T-cell (primary cell): Measurements from ENCODE around the gene ENPP3. TPM values are rescaled to one million over a fixed set of nuclear protein-coding genes. Genes with fewer than 3 reads are reported as not detected.

Experiments used
- ATAC-seq, 4 experiments: fragments of 200-7000 bp in 3 of 4; fragments of 150-1000 bp in 1 of 4; cut with Tn5 transposase; replicated peaks in 1 of 4; 1 replicate in 3 of 4; 2 replicates in 1 of 4; pipeline ENCODE4 v1.10.0; 2021; ENCODE audit warnings: moderate library complexity in 3 of 4, mild to moderate bottlenecking in 2 of 4, moderate number of reproducible peaks in 1 of 4
- CTCF ChIA-PET, 2 donors: fragments of 300-600 bp; sonication (Branson Sonifier 250); formaldehyde crosslinking; loops; one replicate each; lab custom pipeline; 2022; ENCODE audit warnings: antibody characterized with exemption in 2 of 2; lab: Charles Lee
- POLR2A ChIA-PET, 2 donors: fragments of 300-600 bp; sonication (Branson Sonifier 250); formaldehyde crosslinking; loops; one replicate each; lab custom pipeline; 2022; ENCODE audit warnings: antibody characterized with exemption in 2 of 2; lab: Charles Lee
- DNase-seq, 35 experiments: peaks; one replicate each; pipeline versions ENCODE4 v3.0.0 to v3.0.0-alpha.2; 2013 to 2023
- H3K27ac ChIP-seq: one replicate; pipeline ENCODE4 v1.5.1; 2013; ENCODE audit warnings: low read length
- H3K27me3 ChIP-seq, 2 experiments: replicated peaks in 1 of 2; 1 replicate in 1 of 2; 2 replicates in 1 of 2; pipeline versions ENCODE4 v1.6.1 to v1.7.0; 2013; ENCODE audit warnings: low read length in 1 of 2, mixed read lengths in 1 of 2; ENCODE audit not compliant: control insufficient read depth in 2 of 2, insufficient read depth in 2 of 2; ENCODE audit errors: extremely low read depth in 1 of 2
- H3K36me3 ChIP-seq, 2 donors: 1 replicate in 1 of 2; 2 replicates in 1 of 2; pipeline versions ENCODE4 v1.6.1 to v1.7.0; 2013; ENCODE audit warnings: low read length in 1 of 2; ENCODE audit not compliant: control insufficient read depth in 2 of 2, insufficient read depth in 1 of 2; ENCODE audit errors: extremely low read depth in 1 of 2
- H3K4me1 ChIP-seq, 2 experiments: 1 replicate in 1 of 2; 2 replicates in 1 of 2; pipeline versions ENCODE4 v1.6.1 to v1.7.0; 2013; ENCODE audit warnings: low read length in 2 of 2, mixed read lengths in 1 of 2; ENCODE audit not compliant: insufficient read depth in 2 of 2, control insufficient read depth in 1 of 2; ENCODE audit errors: extremely low read depth in 1 of 2
- H3K4me3 ChIP-seq, 2 donors: 1 replicate in 1 of 2; 2 replicates in 1 of 2; pipeline versions ENCODE4 v1.5.1 to v1.7.0; 2013; ENCODE audit warnings: mild to moderate bottlenecking in 2 of 2, low read length in 1 of 2, moderate library complexity in 1 of 2; ENCODE audit not compliant: control insufficient read depth in 1 of 2; ENCODE audit errors: extremely low read depth in 1 of 2
- H3K9me3 ChIP-seq: 2 replicates; pipeline ENCODE4 v1.7.0; 2013
- H3K27ac Mint-ChIP-seq, 2 donors: one replicate each; pipeline ENCODE4 v1.8.0; 2020 to 2021; ENCODE audit warnings: mild to moderate bottlenecking in 2 of 2, mixed read lengths in 2 of 2
- H3K27me3 Mint-ChIP-seq, 2 donors: one replicate each; pipeline ENCODE4 v1.8.0; 2021 to 2022; ENCODE audit warnings: mixed read lengths in 2 of 2
- H3K36me3 Mint-ChIP-seq: one replicate; pipeline ENCODE4 v1.8.0; 2021; ENCODE audit warnings: mixed read lengths
- H3K4me1 Mint-ChIP-seq, 3 donors: one replicate each; pipeline ENCODE4 v1.8.0; 2020 to 2022; ENCODE audit warnings: mixed read lengths in 3 of 3, mild to moderate bottlenecking in 1 of 3
- H3K4me3 Mint-ChIP-seq, 3 donors: one replicate each; pipeline ENCODE4 v1.8.0; 2020 to 2022; ENCODE audit warnings: mild to moderate bottlenecking in 3 of 3, mixed read lengths in 3 of 3, moderate library complexity in 3 of 3
- H3K9me3 Mint-ChIP-seq, 3 donors: one replicate each; pipeline ENCODE4 v1.8.0; 2020 to 2022; ENCODE audit warnings: mixed read lengths in 3 of 3
- WGBS: methylation state at CpG from one replicate; pipeline ENCODE4 v1.1.5; 2013; ENCODE audit warnings: missing lambda C conversion rate; ENCODE audit not compliant: insufficient coverage; 5-methylcytosine and 5-hydroxymethylcytosine counted together
- total RNA-seq, 35 experiments: library from RNA in 6 of 35; stranded (reverse) in 6 of 35; fragments of 120-200 nt in 1 of 35; gene quantifications; one replicate each; pipeline versions ENCODE4 v1.2.1 to v1.2.4 and lab custom pipeline; 2013 to 2026

Gene ENPP3
- total RNA-seq, 5 donors from 2014 or later (not counting 1 experiment from before 2014, with no cell fraction given), result 0.30 to 0.68 (median 0.53) TPM

GRCh38 chr6:131791476-131791875 is 154.4 kb downstream of the ENPP3 start:
- Histone ChIP-seq H3K27ac (no peak overlapping the region), H3K36me3 (no peaks in the 10 kb centered on the region), H3K9me3 (no peaks in the 10 kb centered on the region), H3K4me3 (no peak overlapping the region), H3K27me3 (peaks cover 0 to 2% of the 10 kb centered on the region in 2 experiments), H3K4me1 (no peaks in the 10 kb centered on the region)
- H3K4me1 Mint-ChIP-seq, result peaks cover 0 to 6% (median 4%) of the 10 kb centered on the region in 3 donors
- no peak for ATAC-seq
- POLR2A ChIA-PET, result no interaction called here
- CTCF ChIA-PET, result no interaction called here
- H3K4me3 Mint-ChIP-seq, result no peak overlapping the region
- H3K27ac Mint-ChIP-seq, result no peak overlapping the region
- H3K9me3 Mint-ChIP-seq, result no peaks in the 10 kb centered on the region
- H3K36me3 Mint-ChIP-seq, result no peaks in the 10 kb centered on the region
- DNase-seq, result no peak
- H3K27me3 Mint-ChIP-seq, result peaks cover 0 to 2% of the 10 kb centered on the region in 2 donors
- 76% methylated on average over 3 of the region's 5 CpGs for WGBS

- no peak overlapping the region for H3K4me3 ChIP-seq
- ChIA-PET CTCF (interaction anchor here in 1 of 2 donors (1.0 kb wide), 1 partner anchor 46 kb away, joined by 3 read pairs; no protein-coding TSS in a partner anchor), POLR2A (no interaction called here)
- H3K9me3 ChIP-seq, result no peaks in the 10 kb centered on the region
- H3K4me3 Mint-ChIP-seq, result no peak overlapping the region
- H3K27ac ChIP-seq, result no peak overlapping the region
- peaks cover 0 to 2% of the 10 kb centered on the region in 2 experiments for H3K27me3 ChIP-seq
- 71% methylated on average over 6 of the region's 6 CpGs for WGBS
- no peaks in the 10 kb centered on the region for H3K4me1 ChIP-seq
- DNase-seq (no peak), ATAC-seq (no peak)
- no peaks in the 10 kb centered on the region for H3K36me3 Mint-ChIP-seq
- no peaks in the 10 kb centered on the region for H3K36me3 ChIP-seq
- H3K9me3 Mint-ChIP-seq, result no peaks in the 10 kb centered on the region
- H3K27ac Mint-ChIP-seq, result no peak overlapping the region
- peaks cover 0 to 6% (median 4%) of the 10 kb centered on the region in 3 donors for H3K4me1 Mint-ChIP-seq
- H3K27me3 Mint-ChIP-seq, result peaks cover 0 to 8% of the 10 kb centered on the region in 2 donors
Measured at GRCh38 chr6:131792091-131792496, 155.0 kb downstream of the ENPP3 start.

DNA sequence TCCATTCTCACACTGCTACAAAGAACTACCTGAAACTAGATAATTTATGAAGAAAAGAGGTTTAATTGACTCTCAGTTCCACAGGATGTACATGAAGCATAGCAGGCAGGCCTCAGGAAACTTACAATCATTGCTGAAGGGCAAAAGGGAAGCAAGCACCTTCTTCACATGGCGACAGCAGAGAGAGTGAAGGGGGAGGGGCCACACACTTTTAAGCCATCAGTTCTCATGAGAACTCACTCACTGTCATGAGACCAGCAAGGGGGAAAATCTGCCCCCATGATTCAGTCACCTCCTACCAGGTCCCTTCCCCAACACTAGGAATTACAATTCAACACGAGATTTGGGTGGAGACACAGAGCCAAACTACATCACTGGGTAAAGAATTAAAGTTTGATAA is 158.3 kb downstream of the ENPP3 start:
- Histone ChIP-seq H3K27me3 (peaks cover 0 to 2% of the 10 kb centered on the region in 2 experiments), H3K36me3 (no peaks in the 10 kb centered on the region), H3K9me3 (no peaks in the 10 kb centered on the region), H3K27ac (no peak overlapping the region), H3K4me1 (no peaks in the 10 kb centered on the region), H3K4me3 (no peak overlapping the region)
- Mint-ChIP-seq H3K27me3 (peaks cover 6 to 15% of the 10 kb centered on the region in 2 donors), H3K4me3 (no peak overlapping the region), H3K4me1 (no peaks in the 10 kb centered on the region), H3K9me3 (peaks cover 0 to 7% (median 2%) of the 10 kb centered on the region in 3 donors), H3K36me3 (no peaks in the 10 kb centered on the region), H3K27ac (no peak overlapping the region)
- WGBS, result no CpG with 5 or more reads among the region's 2 CpGs
- POLR2A ChIA-PET, result no interaction called here
- ATAC-seq, result no peak
- CTCF ChIA-PET, result no interaction called here
- DNase-seq, result no peak

Other genes starting within 250 kb of the ENPP3 start
- 1 to 10 TPM in 1 of 5 donors, under 1 TPM in 3, not detected in 1; 0.49 to 1.1 (median 0.75) TPM for gene ARG1, start 64.1 kb upstream of the ENPP3 start, total RNA-seq
- 10 to 100 TPM; 45.6 to 64.5 (median 46.6) TPM for gene MED23, start 9.1 kb upstream of the ENPP3 start, total RNA-seq
- not detected for gene OR2A4, start 64.1 kb downstream of the ENPP3 start, total RNA-seq
- not detected for gene CTAGE9, start 73.7 kb downstream of the ENPP3 start, total RNA-seq
- gene ENPP1, start 170.7 kb downstream of the ENPP3 start, total RNA-seq, result under 1 TPM; 0.15 to 0.47 (median 0.35) TPM